CD4-positive, CD25-positive, alpha-beta regulatory T cell (primary cell): ENCODE measurements around the gene FOXA3. TPM values are rescaled to one million over a fixed set of nuclear protein-coding genes. Genes with fewer than 3 reads are reported as not detected.

ENCODE experiments used
- ATAC-seq, 2 donors: fragments of 150-1000 bp; cut with Tn5 transposase; one replicate each; pipeline ENCODE4 v1.10.0; 2021; ENCODE audit warnings: low read depth in 2 of 2, moderate number of reproducible peaks in 2 of 2, moderate library complexity in 1 of 2
- DNase-seq, 3 donors: peaks; one replicate each; pipeline versions ENCODE4 v3.0.0 to v3.0.0-alpha.2; 2012 to 2022; ENCODE audit warnings: mixed read lengths in 1 of 3
- H3K27ac ChIP-seq: one replicate; pipeline ENCODE4 v1.7.0; 2013; ENCODE audit warnings: mild to moderate bottlenecking, low read length; ENCODE audit not compliant: insufficient read depth, poor library complexity, severe bottlenecking
- H3K27me3 ChIP-seq: one replicate; pipeline ENCODE4 v1.7.0; 2013; ENCODE audit warnings: low read length; ENCODE audit not compliant: control insufficient read depth, insufficient read depth
- H3K36me3 ChIP-seq: one replicate; pipeline ENCODE4 v1.7.0; 2013; ENCODE audit warnings: mild to moderate bottlenecking, low read length, moderate library complexity; ENCODE audit not compliant: control insufficient read depth, insufficient read depth
- H3K4me1 ChIP-seq: 2 replicates; pipeline ENCODE4 v1.7.0; 2013; ENCODE audit warnings: mild to moderate bottlenecking, low read length; ENCODE audit not compliant: insufficient read depth, control insufficient read depth, poor library complexity, severe bottlenecking
- H3K4me3 ChIP-seq: one replicate; pipeline ENCODE4 v1.7.0; 2013; ENCODE audit warnings: low read depth, mild to moderate bottlenecking, low read length, moderate library complexity
- H3K9me3 ChIP-seq, 2 experiments: 1 replicate in 1 of 2; 2 replicates in 1 of 2; pipeline ENCODE4 v1.7.0; 2013; ENCODE audit warnings: low read length in 2 of 2, mild to moderate bottlenecking in 1 of 2, moderate library complexity in 1 of 2; ENCODE audit not compliant: control insufficient read depth in 2 of 2
- H3K27ac Mint-ChIP-seq, 3 donors: one replicate each; pipeline ENCODE4 v1.8.0; 2020 to 2022; ENCODE audit warnings: mild to moderate bottlenecking in 3 of 3, mixed read lengths in 3 of 3, moderate library complexity in 2 of 3
- H3K27me3 Mint-ChIP-seq: one replicate; pipeline ENCODE4 v1.8.0; 2022; ENCODE audit warnings: mild to moderate bottlenecking, mixed read lengths
- H3K36me3 Mint-ChIP-seq: one replicate; pipeline ENCODE4 v1.8.0; 2020; ENCODE audit warnings: mixed read lengths
- H3K4me1 Mint-ChIP-seq, 4 donors: one replicate each; pipeline ENCODE4 v1.8.0; 2020 to 2022; ENCODE audit warnings: mixed read lengths in 4 of 4, mild to moderate bottlenecking in 1 of 4
- H3K4me3 Mint-ChIP-seq, 4 donors: one replicate each; pipeline ENCODE4 v1.8.0; 2020 to 2022; ENCODE audit warnings: mild to moderate bottlenecking in 4 of 4, mixed read lengths in 4 of 4, moderate library complexity in 3 of 4
- H3K9me3 Mint-ChIP-seq, 7 donors: one replicate each; pipeline ENCODE4 v1.8.0; 2020 to 2022; ENCODE audit warnings: mixed read lengths in 7 of 7, mild to moderate bottlenecking in 3 of 7, moderate library complexity in 2 of 7
- polyA plus RNA-seq, 4 donors: library from polyadenylated mRNA; unstranded; fragments of 300-500 nt; fragmentation: Illumina TruSeq; gene quantifications; one replicate each; pipeline ENCODE4 v1.2.3, GENCODE V29; 2021
- total RNA-seq: library from RNA; stranded (reverse); gene quantifications from one replicate; pipeline ENCODE4 v1.2.3, GENCODE V29; 2022

FOXA3 gene
- total RNA-seq (not detected), polyA plus RNA-seq (not detected)

- no peak for ATAC-seq
- Histone ChIP-seq H3K4me3 (peak within 1 kb of the TSS; percentile 69), H3K27ac (no peak within 1 kb of the TSS)
Measured at GRCh38 chr19:45863840-45864628, at the start of gene FOXA3. FOXA3 (plus strand) TSS chr19:45864326; CDS start chr19:45864457, 131 bp downstream.

GRCh38 chr19:45814851-45815480, 49.2 kb upstream of the FOXA3 start, which contains the start of gene RSPH6A:
RSPH6A (minus strand) TSS chr19:45815308; CDS start chr19:45815176, 132 bp downstream.
- Histone ChIP-seq H3K36me3 (peaks cover under 1% of the 10 kb centered on the region), H3K27ac (no peak within 1 kb of the TSS), H3K4me3 (no peak within 1 kb of the TSS), H3K9me3 (no peaks in the 10 kb centered on the region), H3K27me3 (no peaks in the 10 kb centered on the region), H3K4me1 (peaks cover 18% of the 10 kb centered on the region)
- ATAC-seq (no peak), DNase-seq (no peak)
- H3K9me3 Mint-ChIP-seq: no peaks in the 10 kb centered on the region
- peaks cover 0 to 9% (median 3%) of the 10 kb centered on the region in 4 donors for H3K4me1 Mint-ChIP-seq
- H3K27ac Mint-ChIP-seq: no peak within 1 kb of the TSS
- no peaks in the 10 kb centered on the region for H3K36me3 Mint-ChIP-seq
- no peaks in the 10 kb centered on the region for H3K27me3 Mint-ChIP-seq
- H3K4me3 Mint-ChIP-seq: no peak within 1 kb of the TSS

More at GRCh38 chr19:45863840-45864628, at the start of gene FOXA3:
- Histone ChIP-seq H3K27me3 (no peaks in the 10 kb centered on the region), H3K4me1 (peaks cover 25% of the 10 kb centered on the region), H3K9me3 (no peaks in the 10 kb centered on the region), H3K36me3 (peaks cover 10% of the 10 kb centered on the region)
- Mint-ChIP-seq H3K4me3 (peak within 1 kb of the TSS; percentile 92 to 98 (median 94)), H3K36me3 (peaks cover 3% of the 10 kb centered on the region), H3K27ac (peak within 1 kb of the TSS; percentile 92 to 96 (median 94)), H3K27me3 (peaks cover 34% of the 10 kb centered on the region), H3K4me1 (peaks cover 0 to 40% (median 20%) of the 10 kb centered on the region in 4 donors), H3K9me3 (peaks cover 0 to 5% (median 0%) of the 10 kb centered on the region in 7 donors)
- peak; percentile 36 to 60 (median 43) for DNase-seq

- H3K27ac Mint-ChIP-seq: no peak overlapping the region
- H3K4me3 Mint-ChIP-seq: no peak overlapping the region
- ATAC-seq (no peak), DNase-seq (no peak)
- Histone ChIP-seq H3K4me1 (peaks cover 18% of the 10 kb centered on the region), H3K27me3 (no peaks in the 10 kb centered on the region), H3K4me3 (no peak overlapping the region), H3K9me3 (no peaks in the 10 kb centered on the region), H3K27ac (no peak overlapping the region), H3K36me3 (peaks cover 3% of the 10 kb centered on the region)
- peaks cover 4% of the 10 kb centered on the region for H3K36me3 Mint-ChIP-seq
- no peaks in the 10 kb centered on the region for H3K9me3 Mint-ChIP-seq
- peaks cover 0 to 9% (median 3%) of the 10 kb centered on the region in 4 donors for H3K4me1 Mint-ChIP-seq
- no peaks in the 10 kb centered on the region for H3K27me3 Mint-ChIP-seq
Measured at GRCh38 chr19:45815481-45816216, 48.5 kb upstream of the FOXA3 start.

- no peak for DNase-seq
- Mint-ChIP-seq H3K36me3 (peaks cover 4% of the 10 kb centered on the region), H3K4me1 (peaks cover 0 to 9% (median 3%) of the 10 kb centered on the region in 4 donors), H3K9me3 (no peaks in the 10 kb centered on the region), H3K4me3 (peak overlapping the region in 1 of 4 donors; percentile 28), H3K27me3 (no peaks in the 10 kb centered on the region), H3K27ac (peak overlapping the region in 1 of 3 donors; percentile 47)
- Histone ChIP-seq H3K27me3 (no peaks in the 10 kb centered on the region), H3K4me1 (peaks cover 18% of the 10 kb centered on the region), H3K4me3 (no peak overlapping the region), H3K36me3 (peaks cover 3% of the 10 kb centered on the region), H3K27ac (no peak overlapping the region), H3K9me3 (no peaks in the 10 kb centered on the region)
- ATAC-seq: no peak
Measured at GRCh38 chr19:45816236-45817009, 47.7 kb upstream of the FOXA3 start.

GRCh38 chr19:45817010-45817724, 47.0 kb upstream of the FOXA3 start:
- Histone ChIP-seq H3K36me3 (peaks cover 6% of the 10 kb centered on the region), H3K27me3 (no peaks in the 10 kb centered on the region), H3K4me3 (no peak overlapping the region), H3K27ac (no peak overlapping the region), H3K4me1 (peaks cover 18% of the 10 kb centered on the region), H3K9me3 (no peaks in the 10 kb centered on the region)
- H3K27ac Mint-ChIP-seq: peak overlapping the region in 2 of 3 donors; percentile 14 to 47
- DNase-seq: peak; percentile 91 to 94 (median 93)
- H3K27me3 Mint-ChIP-seq: no peaks in the 10 kb centered on the region
- peaks cover 4% of the 10 kb centered on the region for H3K36me3 Mint-ChIP-seq
- H3K4me1 Mint-ChIP-seq: peaks cover 0 to 9% (median 3%) of the 10 kb centered on the region in 4 donors
- ATAC-seq: peak; percentile 97 to 99
- H3K4me3 Mint-ChIP-seq: peak overlapping the region in 3 of 4 donors; percentile 28 to 80 (median 65)
- H3K9me3 Mint-ChIP-seq: no peaks in the 10 kb centered on the region

- Mint-ChIP-seq H3K36me3 (peaks cover 4% of the 10 kb centered on the region), H3K4me1 (peaks cover 0 to 9% (median 3%) of the 10 kb centered on the region in 4 donors), H3K27me3 (no peaks in the 10 kb centered on the region), H3K4me3 (no peak overlapping the region), H3K27ac (peak overlapping the region in 2 of 3 donors; percentile 38 to 47), H3K9me3 (no peaks in the 10 kb centered on the region)
- Histone ChIP-seq H3K4me1 (peaks cover 18% of the 10 kb centered on the region), H3K27ac (no peak overlapping the region), H3K4me3 (no peak overlapping the region), H3K36me3 (peaks cover 6% of the 10 kb centered on the region), H3K27me3 (no peaks in the 10 kb centered on the region), H3K9me3 (no peaks in the 10 kb centered on the region)
- no peak for DNase-seq
- ATAC-seq: no peak
Measured at GRCh38 chr19:45817725-45818301, 46.3 kb upstream of the FOXA3 start.
